ENCODE data around the gene SERPINA9.
"Not testable (repeated sequence)": the region's sequence is repeated elsewhere in the genome, so short reads cannot be mapped to it uniquely, and the experiment has no call there.

The SERPINA9 gene

GRCh38 chr14:94446126-94446525 is 29.9 kb downstream of the SERPINA9 start:
- FAIRE-seq: no peak
- no peak for DNase-seq (ENCODE audit: insufficient read length, low spot score)
- no peak for TF ChIP-seq POLR2A (IDR thresholded peaks at IDR 0.05; ENCODE audit: low read depth, low read length)

- TF ChIP-seq POLR2A (IDR thresholded peaks at IDR 0.05; ENCODE audit: low read depth, low read length): no peak
- no peak for DNase-seq (ENCODE audit: insufficient read length, low spot score)
- no peak for FAIRE-seq
These were observed 31.0 kb downstream of the SERPINA9 start for GRCh38 chr14:94445003-94445402.

GRCh38 chr14:94441531-94442205 is 34.3 kb downstream of the SERPINA9 start:
- no peak for DNase-seq (ENCODE audit: insufficient read length, low spot score)
- no peak for TF ChIP-seq POLR2A (IDR thresholded peaks at IDR 0.05; ENCODE audit: low read depth, low read length)
- FAIRE-seq: no peak

GRCh38 chr14:94441130-94441529 is 34.9 kb downstream of the SERPINA9 start:
- no peak for FAIRE-seq
- no peak for TF ChIP-seq POLR2A (IDR thresholded peaks at IDR 0.05; ENCODE audit: low read depth, low read length)

GRCh38 chr14:94439453-94440057 is 36.4 kb downstream of the SERPINA9 start:
- DNase-seq (ENCODE audit: insufficient read length, low spot score): no peak
- FAIRE-seq: no peak

More at GRCh38 chr14:94441130-94441529, 34.9 kb downstream of the SERPINA9 start:
- no peak for DNase-seq (ENCODE audit: insufficient read length, low spot score)

GRCh38 chr14:94428610-94429009 is 47.4 kb downstream of the SERPINA9 start:
- FAIRE-seq (no peak), DNase-seq (ENCODE audit: insufficient read length, low spot score) (no peak)

More at GRCh38 chr14:94439453-94440057, 36.4 kb downstream of the SERPINA9 start:
- no peak for TF ChIP-seq POLR2A (IDR thresholded peaks at IDR 0.05; ENCODE audit: low read depth, low read length)

GRCh38 chr14:94427016-94427613 is 48.9 kb downstream of the SERPINA9 start:
- no peak for DNase-seq (ENCODE audit: insufficient read length, low spot score)
- TF ChIP-seq POLR2A (IDR thresholded peaks at IDR 0.05; ENCODE audit: low read depth, low read length): no peak
- FAIRE-seq: no peak

More at GRCh38 chr14:94428610-94429009, 47.4 kb downstream of the SERPINA9 start:
- TF ChIP-seq POLR2A (IDR thresholded peaks at IDR 0.05; ENCODE audit: low read depth, low read length): no peak

GRCh38 chr14:94426526-94426925 is 49.5 kb downstream of the SERPINA9 start:
- DNase-seq (ENCODE audit: insufficient read length, low spot score): no peak
- no peak for FAIRE-seq
- TF ChIP-seq POLR2A (IDR thresholded peaks at IDR 0.05; ENCODE audit: low read depth, low read length): no peak

- FAIRE-seq: no peak
- no peak for TF ChIP-seq POLR2A (IDR thresholded peaks at IDR 0.05; ENCODE audit: low read depth, low read length)
- no peak for DNase-seq (ENCODE audit: insufficient read length, low spot score)
These were observed 51.6 kb downstream of the SERPINA9 start for GRCh38 chr14:94424371-94424770.

- FAIRE-seq: peak; percentile 82
- TF ChIP-seq POLR2A (IDR thresholded peaks at IDR 0.05; ENCODE audit: low read depth, low read length): no peak
- peak; percentile 60 for DNase-seq (ENCODE audit: insufficient read length, low spot score)
These were observed 52.4 kb downstream of the SERPINA9 start for GRCh38 chr14:94423453-94424056.

- FAIRE-seq (no peak), DNase-seq (ENCODE audit: insufficient read length, low spot score) (no peak)
- TF ChIP-seq POLR2A (IDR thresholded peaks at IDR 0.05; ENCODE audit: low read depth, low read length): no peak
These were observed 54.7 kb downstream of the SERPINA9 start for GRCh38 chr14:94421316-94421715.

- not testable (repeated sequence) for FAIRE-seq; DNase-seq (ENCODE audit: insufficient read length, low spot score)
These were observed 58.3 kb downstream of the SERPINA9 start for GRCh38 chr14:94417497-94418205.

All from H54 (cell line).